H9 (cell line): ENCODE measurements around the gene JRKL. TPM values are rescaled to one million over a fixed set of nuclear protein-coding genes. Genes with fewer than 3 reads are reported as not detected.

Experiments used
- DNase-seq: peaks from one replicate; pipeline ENCODE4 v3.0.0-alpha.2; 2017
- H2AFZ ChIP-seq: one replicate; pipeline ENCODE4 v1.6.1; 2013; ENCODE audit warnings: mild to moderate bottlenecking, low read length, control low read depth, moderate library complexity
- H2AK5ac ChIP-seq: 2 replicates; pipeline ENCODE4 v1.6.1; 2013; ENCODE audit warnings: low read length, control low read depth, mixed read lengths; ENCODE audit not compliant: insufficient read length
- H2BK120ac ChIP-seq: one replicate; pipeline ENCODE4 v1.6.1; 2013; ENCODE audit warnings: low read depth, mild to moderate bottlenecking, low read length, control low read depth, inconsistent platforms; ENCODE audit not compliant: poor library complexity, severe bottlenecking
- H2BK12ac ChIP-seq: 2 replicates; pipeline ENCODE4 v1.6.1; 2013; ENCODE audit warnings: low read length, control low read depth, mixed read lengths, low read depth; ENCODE audit not compliant: insufficient read length
- H2BK15ac ChIP-seq: 2 replicates; pipeline ENCODE4 v1.6.1; 2013; ENCODE audit warnings: low read depth, low read length, control low read depth
- H2BK20ac ChIP-seq: one replicate; pipeline ENCODE4 v1.6.1; 2013; ENCODE audit warnings: low read depth, mild to moderate bottlenecking, low read length, control low read depth, inconsistent platforms; ENCODE audit not compliant: poor library complexity, severe bottlenecking
- H2BK5ac ChIP-seq: 2 replicates; pipeline ENCODE4 v1.6.1; 2013; ENCODE audit warnings: low read length, control low read depth, mixed read lengths; ENCODE audit not compliant: insufficient read length
- H3K14ac ChIP-seq: 2 replicates; pipeline ENCODE4 v1.6.1; 2013; ENCODE audit warnings: low read length, control low read depth; ENCODE audit not compliant: insufficient read depth
- H3K18ac ChIP-seq: 2 replicates; pipeline ENCODE4 v1.6.1; 2013; ENCODE audit warnings: low read depth, mild to moderate bottlenecking, mixed read lengths, low read length, control low read depth; ENCODE audit not compliant: insufficient read length
- H3K23ac ChIP-seq: 2 replicates; pipeline ENCODE4 v1.6.1; 2013; ENCODE audit warnings: low read length, control low read depth, mixed read lengths, low read depth; ENCODE audit not compliant: insufficient read length
- H3K23me2 ChIP-seq: 2 replicates; pipeline ENCODE4 v1.6.1; 2013; ENCODE audit warnings: low read depth, mild to moderate bottlenecking, mixed read lengths, low read length, control low read depth; ENCODE audit not compliant: insufficient read length, poor library complexity, severe bottlenecking
- H3K27ac ChIP-seq: 2 replicates; pipeline ENCODE4 v1.5.1; 2013; ENCODE audit warnings: low read length, control low read depth, mixed read lengths, low read depth; ENCODE audit not compliant: insufficient read length
- H3K27me3 ChIP-seq: 2 replicates; pipeline ENCODE4 v1.6.1; 2013; ENCODE audit warnings: low read length, control low read depth, inconsistent platforms; ENCODE audit not compliant: insufficient read depth
- H3K4ac ChIP-seq: 2 replicates; pipeline ENCODE4 v1.6.1; 2013; ENCODE audit warnings: low read depth, mild to moderate bottlenecking, control low read depth, inconsistent platforms, low read length, moderate library complexity
- H3K4me1 ChIP-seq: 2 replicates; pipeline ENCODE4 v1.6.1; 2013; ENCODE audit warnings: low read length, control low read depth, inconsistent platforms; ENCODE audit not compliant: insufficient read depth
- H3K4me2 ChIP-seq: 2 replicates; pipeline ENCODE4 v1.6.1; 2013; ENCODE audit warnings: low read length, control low read depth, mixed read lengths; ENCODE audit not compliant: insufficient read length, insufficient read depth
- H3K56ac ChIP-seq: 2 replicates; pipeline ENCODE4 v1.6.1; 2013; ENCODE audit warnings: low read depth, mild to moderate bottlenecking, mixed read lengths, low read length, control low read depth; ENCODE audit not compliant: insufficient read length
- H3K79me1 ChIP-seq: 2 replicates; pipeline ENCODE4 v1.6.1; 2013; ENCODE audit warnings: low read depth, mild to moderate bottlenecking, moderate library complexity, low read length, control low read depth, inconsistent platforms; ENCODE audit not compliant: insufficient read depth, poor library complexity, severe bottlenecking
- H3K79me2 ChIP-seq: 2 replicates; pipeline ENCODE4 v1.6.1; 2013; ENCODE audit warnings: low read length, control low read depth, inconsistent platforms; ENCODE audit not compliant: insufficient read depth
- H3K9ac ChIP-seq: 2 replicates; pipeline ENCODE4 v1.6.1; 2013; ENCODE audit warnings: low read length, control low read depth, mixed read lengths; ENCODE audit not compliant: insufficient read length; ENCODE audit errors: extremely low read depth
- H3K9me3 ChIP-seq: one replicate; pipeline ENCODE4 v1.6.1; 2013; ENCODE audit warnings: low read depth, low read length, inconsistent platforms; ENCODE audit not compliant: control insufficient read depth
- H3T11ph ChIP-seq: one replicate; pipeline ENCODE4 v1.6.1; 2013; ENCODE audit warnings: mild to moderate bottlenecking, low read length, control low read depth, inconsistent platforms
- H4K20me1 ChIP-seq: one replicate; pipeline ENCODE4 v1.6.1; 2013; ENCODE audit not compliant: control insufficient read depth, insufficient read length, insufficient read depth
- H4K5ac ChIP-seq: 2 replicates; pipeline ENCODE4 v1.6.1; 2013; ENCODE audit warnings: low read depth, mild to moderate bottlenecking, mixed read lengths, low read length, control low read depth; ENCODE audit not compliant: insufficient read length
- H4K8ac ChIP-seq: replicated peaks from 2 replicates; pipeline ENCODE4 v1.6.1; 2013; ENCODE audit warnings: low read length, control low read depth, mixed read lengths, low read depth; ENCODE audit not compliant: insufficient read length
- H4K91ac ChIP-seq: 2 replicates; pipeline ENCODE4 v1.6.1; 2013; ENCODE audit warnings: low read depth, mild to moderate bottlenecking, moderate library complexity, mixed read lengths, low read length, control low read depth; ENCODE audit not compliant: insufficient read length
- H3K27ac Mint-ChIP-seq, 3 experiments: 2 replicates in 2 of 3; 3 replicates in 1 of 3; pipeline ENCODE4 v1.8.0; 2020 to 2021; ENCODE audit warnings: mixed read lengths in 3 of 3, mild to moderate bottlenecking in 1 of 3, moderate library complexity in 1 of 3
- H3K27me3 Mint-ChIP-seq: 2 replicates; pipeline ENCODE4 v1.8.0; 2021; ENCODE audit warnings: low read depth, mild to moderate bottlenecking, moderate library complexity, mixed read lengths
- H3K36me3 Mint-ChIP-seq, 3 experiments: 2 replicates in 2 of 3; 3 replicates in 1 of 3; pipeline ENCODE4 v1.8.0; 2020 to 2021; ENCODE audit warnings: low read depth in 3 of 3, mixed read lengths in 3 of 3; ENCODE audit not compliant: insufficient read depth in 1 of 3
- H3K4me1 Mint-ChIP-seq, 2 experiments: 2 replicates each; pipeline ENCODE4 v1.8.0; 2020; ENCODE audit warnings: mixed read lengths in 2 of 2
- H3K4me3 Mint-ChIP-seq, 2 experiments: 2 replicates in 1 of 2; 3 replicates in 1 of 2; pipeline ENCODE4 v1.8.0; 2020 to 2021; ENCODE audit warnings: mild to moderate bottlenecking in 2 of 2, mixed read lengths in 2 of 2, moderate library complexity in 1 of 2
- H3K9me3 Mint-ChIP-seq, 2 experiments: 2 replicates in 1 of 2; 3 replicates in 1 of 2; pipeline ENCODE4 v1.8.0; 2020; ENCODE audit warnings: mild to moderate bottlenecking in 2 of 2, mixed read lengths in 2 of 2, moderate library complexity in 1 of 2
- CTCF ChIP-seq: fragments of 200-600 bp; sonication (generic); conservative IDR thresholded peaks from 3 replicates; pipeline ENCODE4 v1.8.0; 2021; ENCODE audit warnings: antibody characterized with exemption, mild to moderate bottlenecking
- WGBS: extraction: QIAGEN DNeasy Blood & Tissue Kit; methylation state at CpG from one replicate; pipeline ENCODE4 v1.1.7; 2013; ENCODE audit warnings: missing lambda C conversion rate, low lambda C conversion rate, mixed read lengths; ENCODE audit not compliant: insufficient read length; ENCODE audit errors: extremely low coverage; 5-methylcytosine and 5-hydroxymethylcytosine counted together
- total RNA-seq: library from RNA; stranded (reverse); gene quantifications from 2 replicates; pipeline ENCODE4 v1.2.1, GENCODE V29; 2021

The JRKL gene
- total RNA-seq, 1 experiment from 2014 or later: 3.6 TPM

DNA sequence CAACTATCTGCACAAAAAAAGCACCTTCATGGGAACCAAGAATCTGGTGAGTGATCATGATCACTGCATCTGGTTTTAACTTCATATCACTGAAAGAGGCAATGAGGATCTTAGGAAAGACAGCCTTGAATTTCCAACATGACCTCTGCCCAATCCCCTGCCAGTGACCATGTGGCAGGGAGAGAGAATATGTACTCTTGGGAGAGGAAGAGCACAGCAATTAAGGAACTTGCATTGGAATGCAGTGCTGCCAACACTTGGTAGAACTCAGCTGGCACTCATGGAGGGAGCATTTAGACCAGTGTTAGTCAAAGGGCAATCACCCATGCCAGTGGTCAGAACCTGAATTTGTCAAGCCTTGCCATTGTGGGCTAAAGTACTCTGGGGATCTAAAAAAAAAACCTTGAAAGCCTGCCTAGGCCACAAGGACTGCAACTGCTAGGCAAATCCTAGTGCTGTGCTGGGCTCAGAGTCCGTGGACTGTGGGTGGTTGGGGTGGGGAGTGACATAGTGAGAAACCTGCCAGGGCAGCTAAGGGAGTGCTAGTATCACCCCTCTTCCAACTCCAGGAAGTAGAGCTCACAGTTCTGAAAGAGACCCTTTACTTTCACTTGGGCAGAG is 23.1 kb downstream of the JRKL start:
- Mint-ChIP-seq H3K36me3 (peaks cover 0 to 10% (median 5%) of the 10 kb centered on the region in 3 experiments; a peak in 4 of 7 replicates), H3K4me1 (peaks cover 0 to 2% of the 10 kb centered on the region in 2 experiments; a peak in 1 of 4 replicates), H3K27ac (no peak overlapping the region), H3K4me3 (no peak overlapping the region), H3K9me3 (peaks cover 6 to 7% of the 10 kb centered on the region in 2 experiments; a peak in 4 of 5 replicates), H3K27me3 (no peaks in the 10 kb centered on the region; the same call in 1 of the 2 replicates)
- Histone ChIP-seq H3K79me1 (no peaks in the 10 kb centered on the region), H3K27me3 (no peaks in the 10 kb centered on the region), H3K23me2 (no peaks in the 10 kb centered on the region), H2AFZ (no peak overlapping the region), H4K8ac (no peak overlapping the region), H3K23ac (no peak overlapping the region), H2BK5ac (no peak overlapping the region), H3T11ph (no peak overlapping the region), H2BK120ac (no peak overlapping the region), H3K14ac (no peak overlapping the region), H4K20me1 (no peaks in the 10 kb centered on the region), H3K79me2 (no peaks in the 10 kb centered on the region), H3K9ac (no peak overlapping the region), H3K9me3 (no peaks in the 10 kb centered on the region), H3K27ac (no peak overlapping the region), H3K56ac (no peak overlapping the region), H4K91ac (no peak overlapping the region), H2AK5ac (no peak overlapping the region), H3K4ac (no peak overlapping the region), H3K18ac (no peak overlapping the region), H2BK15ac (no peak overlapping the region), H2BK20ac (no peak overlapping the region), H3K4me2 (no peak overlapping the region), H4K5ac (no peak overlapping the region), H3K4me1 (no peaks in the 10 kb centered on the region), H2BK12ac (no peak overlapping the region)
- no peak for DNase-seq
- no peak for TF ChIP-seq CTCF
- no CpG with 5 or more reads among the region's 1 CpG for WGBS
